LNCaP clone FGC (cell line): ENCODE measurements around the gene DHRS1.

ENCODE experiments used
- DNase-seq: peaks from one replicate; pipeline ENCODE4 v3.0.0-alpha.2; 2011; ENCODE audit warnings: low read depth
- H3K4me3 ChIP-seq: 2 replicates; pipeline ENCODE4 v1.5.1; 2011; ENCODE audit warnings: mild to moderate bottlenecking, low read depth, low read length, control low read depth
- CTCF ChIP-seq: IDR thresholded peaks from 2 replicates; pipeline ENCODE4 v1.5.1; 2012; ENCODE audit warnings: mild to moderate bottlenecking; ENCODE audit not compliant: control insufficient read depth, insufficient read depth; ENCODE audit errors: extremely low read depth

The DHRS1 gene

GRCh38 chr14:24253936-24254335 lies 45.6 kb downstream of the DHRS1 start:
- DNase-seq = no peak
- TF ChIP-seq CTCF = no peak
- H3K4me3 ChIP-seq = no peak overlapping the region

GRCh38 chr14:24252289-24253124 lies 47.1 kb downstream of the DHRS1 start:
- DNase-seq = no peak
- TF ChIP-seq CTCF = no peak
- no peak overlapping the region for H3K4me3 ChIP-seq

- no peak for DNase-seq
- no peak for TF ChIP-seq CTCF
- H3K4me3 ChIP-seq = no peak overlapping the region
These were observed 47.7 kb downstream of the DHRS1 start for GRCh38 chr14:24251880-24252288.

- no peak overlapping the region for H3K4me3 ChIP-seq
- no peak for DNase-seq
- TF ChIP-seq CTCF = no peak
These were observed 49.2 kb downstream of the DHRS1 start for GRCh38 chr14:24250354-24250753.

GRCh38 chr14:24249230-24250021 lies 50.2 kb downstream of the DHRS1 start:
- no peak for TF ChIP-seq CTCF
- no peak for DNase-seq
- H3K4me3 ChIP-seq = no peak overlapping the region

- DNase-seq = no peak
- H3K4me3 ChIP-seq = no peak overlapping the region
- TF ChIP-seq CTCF = no peak
These were observed 52.2 kb downstream of the DHRS1 start for GRCh38 chr14:24247422-24247821.
